ENCODE data around the gene CMTM1.

DNA sequence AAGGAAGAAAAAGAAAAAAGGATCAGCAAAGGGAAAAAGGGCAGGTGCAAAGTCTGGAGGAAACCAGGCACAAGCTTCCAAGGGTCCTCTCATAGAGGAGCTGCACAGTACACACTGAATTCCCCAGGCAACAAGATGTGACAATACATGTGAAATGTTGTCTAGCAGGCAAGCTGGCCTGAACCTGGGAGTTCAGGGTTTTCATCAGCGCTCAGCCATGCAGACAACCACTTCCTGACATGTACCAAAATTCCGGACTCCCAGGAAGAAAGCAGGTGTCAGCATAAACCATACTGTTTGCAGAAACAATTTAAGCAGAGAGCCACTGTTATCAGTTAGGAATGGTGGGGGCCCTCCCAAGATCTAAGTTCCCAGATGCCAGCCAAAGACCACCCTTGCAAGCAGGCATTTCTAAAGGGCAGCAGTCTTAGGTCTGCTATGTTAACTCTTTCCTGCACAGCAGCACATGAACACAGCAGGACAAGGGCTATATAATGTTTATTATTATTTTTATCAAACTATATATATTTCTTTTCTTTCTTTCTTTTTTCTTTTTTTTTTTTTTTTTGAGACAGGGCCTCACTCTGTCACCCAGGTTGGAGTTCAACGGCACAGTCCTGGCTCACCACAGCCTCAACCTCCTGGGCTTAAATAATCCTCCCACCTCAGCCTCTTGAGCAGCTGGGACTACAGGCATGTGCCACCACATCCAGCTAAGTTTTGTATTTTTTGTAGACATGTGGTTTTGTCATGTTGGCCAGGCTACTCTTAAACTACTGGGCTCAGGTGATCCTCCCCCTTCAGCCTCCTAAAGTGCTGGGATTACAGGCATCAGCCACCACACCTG is 26.4 kb upstream of the CMTM1 start:
- no peak for TF ChIP-seq GATA2 (IDR thresholded peaks at IDR 0.05; ENCODE audit: low read depth, low read length)
- TF ChIP-seq GATA3 (IDR thresholded peaks at IDR 0.05; ENCODE audit: low read depth, low read length) = no peak
